Gastroesophageal sphincter (tissue), 4 donors: ENCODE data around the gene CSF1. TPM values are rescaled to one million over a fixed set of nuclear protein-coding genes. Genes with fewer than 3 reads are reported as not detected.
A peak's percentile ranks its signal among the peaks of the same experiment; 100 is the strongest.

Experiments used
- ATAC-seq: fragments of 150-250 bp; one replicate; pipeline ENCODE4 v1.9.1; 2016; ENCODE audit warnings: mild to moderate bottlenecking, moderate library complexity
- H3K27ac ChIP-seq, 4 donors: fragments of 200-600 bp; sonication (generic) in 3 of 4; 1 replicate in 3 of 4; 2 replicates in 1 of 4; pipeline ENCODE4 v1.5.1; 2016 to 2019
- H3K27me3 ChIP-seq: fragments of 200-600 bp; sonication (generic); one replicate; pipeline ENCODE4 v1.5.1; 2019
- H3K36me3 ChIP-seq, 2 donors: fragments of 200-600 bp; sonication (generic); one replicate each; pipeline ENCODE4 v1.5.1; 2019; ENCODE audit warnings: control low read depth in 1 of 2
- H3K4me1 ChIP-seq, 3 donors: fragments of 200-600 bp; sonication (generic); 1 replicate in 2 of 3; 2 replicates in 1 of 3; pipeline ENCODE4 v1.5.1; 2016 to 2019; ENCODE audit warnings: control low read depth in 2 of 3
- H3K4me3 ChIP-seq, 2 donors: fragments of 200-600 bp; sonication (generic); one replicate each; pipeline ENCODE4 v1.5.1; 2019; ENCODE audit warnings: mild to moderate bottlenecking in 1 of 2, moderate library complexity in 1 of 2
- H3K9me3 ChIP-seq, 3 donors: fragments of 200-600 bp; sonication (generic); one replicate each; pipeline ENCODE4 v1.5.1; 2017 to 2019; ENCODE audit warnings: control low read depth in 2 of 3
- CTCF ChIP-seq, 4 experiments: fragments of 200-600 bp in 2 of 4; fragments of 450-650 bp in 2 of 4; sonication (generic) in 1 of 4; IDR thresholded peaks; one replicate each; pipeline ENCODE4 v1.5.1; 2017 to 2019; ENCODE audit warnings: antibody characterized with exemption in 4 of 4, mild to moderate bottlenecking in 2 of 4, moderate library complexity in 2 of 4
- POLR2A ChIP-seq, 2 donors: fragments of 450-650 bp; IDR thresholded peaks; one replicate each; pipeline ENCODE4 v1.6.1; 2017; ENCODE audit warnings: antibody characterized with exemption in 2 of 2, mild to moderate bottlenecking in 2 of 2, moderate library complexity in 1 of 2
- POLR2AphosphoS5 ChIP-seq: sonication (generic); formaldehyde crosslinking; IDR thresholded peaks from one replicate; pipeline ENCODE4 v1.6.1; 2017; ENCODE audit warnings: antibody characterized with exemption
- WGBS, 2 donors: methylation state at CpG; one replicate each; pipeline ENCODE4 v1.1.5; 2018; ENCODE audit warnings: low coverage in 1 of 2; 5-methylcytosine and 5-hydroxymethylcytosine counted together
- total RNA-seq, 4 donors: library from RNA; depleted of rRNA; stranded (reverse); fragments of >200 nt; gene quantifications; one replicate each; pipeline ENCODE4 v1.1.0, GENCODE V29; 2016

The CSF1 gene
- total RNA-seq, 4 donors from 2014 or later, result 29.6 to 50.8 (median 45.9) TPM

- no peak overlapping the region for H3K4me3 ChIP-seq
- WGBS, 2 donors, result 46 to 54% methylated on average over 4 to 5 of the region's 5 CpGs
- no peak for ATAC-seq
- TF ChIP-seq POLR2AphosphoS5 (no peak), CTCF (IDR thresholded peaks at IDR 0.05) (no peak), POLR2A (IDR thresholded peaks at IDR 0.05) (no peak)
- H3K9me3 ChIP-seq, result no peaks in the 10 kb centered on the region
- peaks cover 0 to 41% (median 7%) of the 10 kb centered on the region in 3 donors for H3K4me1 ChIP-seq
- no peaks in the 10 kb centered on the region for H3K36me3 ChIP-seq
- H3K27ac ChIP-seq, result peak overlapping the region in 2 of 4 donors; percentile 13 to 60
- H3K27me3 ChIP-seq, result no peaks in the 10 kb centered on the region
Observed at GRCh38 chr1:109979489-109980091, 68.9 kb downstream of the CSF1 start.

Other genes with a start within 250 kb of the CSF1 start
- 10 to 100 TPM; 10.4 to 93.7 (median 42.2) TPM for gene GSTM2, start 242.8 kb upstream of the CSF1 start, total RNA-seq
- 10 to 100 TPM in 1 of 4 donors, not detected in 3; 33.1 TPM for gene GSTM1, start 223.0 kb upstream of the CSF1 start, total RNA-seq
- gene GSTM5, start 198.6 kb upstream of the CSF1 start, total RNA-seq, result 1 to 10 TPM; 2.7 to 9.2 (median 6.3) TPM
- 10 to 100 TPM; 70.1 to 90.9 (median 80.1) TPM for gene GSTM3, start 169.8 kb upstream of the CSF1 start, total RNA-seq
- gene EPS8L3, start 146.9 kb upstream of the CSF1 start, total RNA-seq, result under 1 TPM in 1 of 4 donors, not detected in 3; 0.12 TPM
- gene AHCYL1, start 73.9 kb downstream of the CSF1 start, total RNA-seq, result 100 to 1,000 TPM in 1 of 4 donors, 10 to 100 TPM in 3; 82.6 to 102 (median 92.4) TPM
- gene STRIP1, start 123.8 kb downstream of the CSF1 start, total RNA-seq, result 10 to 100 TPM; 29.3 to 46.9 (median 35.9) TPM
- not detected for gene ALX3, start 159.8 kb downstream of the CSF1 start, total RNA-seq
- gene UBL4B, start 201.6 kb downstream of the CSF1 start, total RNA-seq, result under 1 TPM in 2 of 4 donors, not detected in 2; 0.27 to 0.67 TPM
- 1 to 10 TPM in 2 of 4 donors, under 1 TPM in 2; under 0.01 to 1.7 (median 0.91) TPM for gene SLC6A17, start 239.6 kb downstream of the CSF1 start, total RNA-seq